NK-92 treated with Interleukin-12 subunit alpha and Interleukin-12 subunit beta, amount 100 ng/mL, for 24 hours (cell line): ENCODE results near the gene SNX3.
"Not testable (repeated sequence)": the region's sequence is repeated elsewhere in the genome, so short reads cannot be mapped to it uniquely, and the experiment has no call there.

Source experiments
- DNase-seq: peaks from one replicate; lab custom pipeline; 2025; lab: John Stamatoyannopoulos, UW

SNX3 gene

GRCh38 chr6:108260809-108261569 is at the start of gene SNX3:
SNX3 (minus strand) TSS chr6:108261040; CDS start chr6:108260921, 119 bp downstream.
- peak; percentile 89 for DNase-seq

- DNase-seq = no peak
Measured at GRCh38 chr6:108309844-108310243, 49.0 kb upstream of the SNX3 start.

GRCh38 chr6:108308641-108309040 is 47.8 kb upstream of the SNX3 start:
- not testable (repeated sequence) for DNase-seq

- no peak for DNase-seq
Measured at GRCh38 chr6:108304646-108305045, 43.8 kb upstream of the SNX3 start.

GRCh38 chr6:108302386-108302785 is 41.5 kb upstream of the SNX3 start:
- no peak for DNase-seq

GRCh38 chr6:108295676-108296075 is 34.8 kb upstream of the SNX3 start:
- no peak for DNase-seq

- DNase-seq = peak; percentile 86
Measured at GRCh38 chr6:108294727-108295625, 34.1 kb upstream of the SNX3 start, which contains the start of gene AFG1L. AFG1L (plus strand) TSS chr6:108295054; CDS start chr6:108295080, 26 bp downstream.

GRCh38 chr6:108294297-108294726 is 33.5 kb upstream of the SNX3 start:
- DNase-seq = no peak

GRCh38 chr6:108293527-108294296 is 32.9 kb upstream of the SNX3 start:
- no peak for DNase-seq

- DNase-seq = not testable (repeated sequence)
Measured at GRCh38 chr6:108292561-108292960, 31.7 kb upstream of the SNX3 start.

GRCh38 chr6:108291091-108291490 is 30.3 kb upstream of the SNX3 start:
- no peak for DNase-seq

- no peak for DNase-seq
Measured at GRCh38 chr6:108288742-108289141, 27.9 kb upstream of the SNX3 start.

GRCh38 chr6:108287373-108287772 is 26.5 kb upstream of the SNX3 start:
- DNase-seq = no peak

- no peak for DNase-seq
Measured at GRCh38 chr6:108286366-108286765, 25.5 kb upstream of the SNX3 start.

GRCh38 chr6:108285381-108285780 is 24.5 kb upstream of the SNX3 start:
- no peak for DNase-seq

GRCh38 chr6:108277831-108278230 is 17.0 kb upstream of the SNX3 start:
- DNase-seq = no peak

- DNase-seq = no peak
Measured at GRCh38 chr6:108277295-108277694, 16.5 kb upstream of the SNX3 start.

GRCh38 chr6:108275976-108276375 is 15.1 kb upstream of the SNX3 start:
- no peak for DNase-seq

GRCh38 chr6:108274546-108274945 is 13.7 kb upstream of the SNX3 start:
- no peak for DNase-seq

- DNase-seq = not testable (repeated sequence)
Measured at GRCh38 chr6:108269955-108270354, 9.1 kb upstream of the SNX3 start.

GRCh38 chr6:108268845-108269244 is 8.0 kb upstream of the SNX3 start:
- no peak for DNase-seq

GRCh38 chr6:108263371-108263770 is 2.5 kb upstream of the SNX3 start:
- no peak for DNase-seq
